ENCODE results near the gene GPR4.
"Not testable (repeated sequence)": the region's sequence is repeated elsewhere in the genome, so short reads cannot be mapped to it uniquely, and the experiment has no call there.

The GPR4 gene

GRCh38 chr19:45621976-45622503 is 20.0 kb upstream of the GPR4 start:
- no peak for FAIRE-seq

DNA sequence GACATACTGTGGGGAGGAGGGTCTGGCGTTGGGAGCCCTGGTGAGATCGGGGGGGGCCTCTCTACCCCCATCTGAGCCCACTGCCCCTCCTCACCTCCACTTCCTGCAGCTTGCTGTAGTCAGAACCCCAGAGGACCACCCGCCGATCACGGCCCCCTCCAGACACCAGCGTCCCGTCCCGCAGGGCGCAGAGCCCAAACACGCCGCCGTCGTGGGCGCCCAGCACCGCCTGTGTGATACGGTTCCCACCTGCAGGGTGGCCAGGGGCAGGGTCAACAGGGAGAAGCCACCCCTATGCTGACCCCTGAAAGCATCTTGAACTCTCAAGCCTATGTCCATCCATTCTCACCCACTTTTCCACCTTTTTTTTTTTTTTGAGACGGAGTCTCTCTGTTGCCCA is 19.4 kb upstream of the GPR4 start:
- no peak for FAIRE-seq

GRCh38 chr19:45616704-45617017 is 14.6 kb upstream of the GPR4 start:
- no peak for FAIRE-seq

- FAIRE-seq = no peak
These were observed 14.0 kb upstream of the GPR4 start for GRCh38 chr19:45615795-45616703.

DNA sequence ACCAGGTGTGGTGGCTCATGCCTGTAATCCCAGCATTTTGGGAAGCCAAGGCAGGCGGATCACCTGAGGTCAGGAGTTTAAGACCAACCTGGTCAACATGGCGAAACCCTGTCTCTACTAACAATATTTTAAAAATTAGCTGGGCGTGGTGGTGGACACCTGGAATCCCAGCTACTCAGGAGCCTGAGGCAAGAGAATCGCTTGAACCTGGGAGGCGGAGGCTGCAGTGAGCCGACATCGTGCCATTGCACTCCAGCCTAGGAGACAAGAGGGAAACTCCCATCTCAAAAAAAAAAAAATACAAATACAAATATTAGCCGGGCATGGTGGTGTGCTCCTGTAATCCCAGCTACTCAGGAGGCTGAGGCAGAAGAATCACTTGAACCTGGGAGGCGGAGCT is 13.0 kb upstream of the GPR4 start:
- not testable (repeated sequence) for FAIRE-seq

- FAIRE-seq = no peak
These were observed 12.1 kb upstream of the GPR4 start for GRCh38 chr19:45613926-45614725.

DNA sequence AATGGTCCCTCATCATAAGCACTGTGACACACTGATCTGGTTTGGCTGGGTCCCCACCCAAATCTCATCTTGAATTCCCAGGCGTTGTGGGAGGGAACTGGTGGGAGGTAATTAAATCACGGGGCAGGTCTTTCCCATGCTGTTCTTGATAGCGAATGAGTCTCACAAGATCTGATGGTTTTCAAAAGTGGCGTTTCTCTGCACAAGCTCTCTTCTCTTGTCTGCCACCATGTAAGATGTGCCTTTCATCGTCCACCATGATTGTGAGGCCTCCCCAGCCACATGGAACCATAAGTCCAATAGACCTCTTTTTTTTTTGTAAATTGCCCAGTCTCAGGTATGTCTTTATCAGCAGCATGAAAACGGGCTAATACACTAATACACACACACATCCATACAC is 6.9 kb upstream of the GPR4 start:
- FAIRE-seq = no peak

DNA sequence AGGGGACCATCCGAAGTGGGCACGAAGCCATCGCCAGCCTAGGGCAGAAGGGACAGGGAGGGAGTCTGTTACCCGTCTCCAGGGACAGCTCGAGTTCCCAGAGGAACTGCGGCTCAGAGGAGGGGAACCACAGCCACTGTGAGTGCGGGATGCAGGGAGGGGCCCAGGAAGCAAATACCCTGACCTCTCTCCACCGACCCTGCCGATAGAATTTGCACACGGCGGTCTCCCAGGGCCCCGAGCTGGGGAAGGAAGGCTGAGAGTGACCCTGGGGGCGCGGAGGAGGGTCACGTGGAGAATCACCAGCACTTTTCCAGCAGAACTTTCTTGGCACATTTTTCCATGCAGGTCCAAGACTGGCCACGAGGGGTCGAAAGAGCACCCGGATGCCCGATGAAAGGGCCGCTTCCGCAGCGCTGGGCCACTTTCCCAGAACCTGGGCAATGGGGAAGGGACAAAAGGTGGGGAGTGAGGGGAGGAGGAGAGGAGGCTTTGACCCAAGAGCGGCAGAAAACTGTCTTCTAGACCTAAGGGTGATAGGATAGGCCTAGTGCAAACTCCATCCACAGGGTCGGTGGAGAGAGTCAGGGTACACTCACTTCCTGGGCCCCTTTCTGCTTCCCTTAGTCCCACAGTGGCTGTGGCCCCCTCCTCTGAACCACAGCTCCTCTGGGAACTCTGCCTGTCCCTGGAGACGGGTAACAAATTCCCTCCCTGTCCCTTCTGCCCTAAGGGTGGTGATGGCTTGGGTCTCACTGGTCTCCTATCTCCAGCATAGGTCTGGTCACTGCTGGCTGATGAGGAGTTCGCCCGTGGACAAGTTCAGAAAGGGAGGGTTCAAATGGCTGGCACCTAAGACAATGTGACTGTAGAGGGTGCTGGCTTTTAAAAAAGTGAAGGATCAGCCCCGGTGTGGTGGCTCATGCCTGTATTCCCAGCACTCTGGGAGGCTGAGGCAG is 5.3 kb upstream of the GPR4 start:
- FAIRE-seq = no peak

DNA sequence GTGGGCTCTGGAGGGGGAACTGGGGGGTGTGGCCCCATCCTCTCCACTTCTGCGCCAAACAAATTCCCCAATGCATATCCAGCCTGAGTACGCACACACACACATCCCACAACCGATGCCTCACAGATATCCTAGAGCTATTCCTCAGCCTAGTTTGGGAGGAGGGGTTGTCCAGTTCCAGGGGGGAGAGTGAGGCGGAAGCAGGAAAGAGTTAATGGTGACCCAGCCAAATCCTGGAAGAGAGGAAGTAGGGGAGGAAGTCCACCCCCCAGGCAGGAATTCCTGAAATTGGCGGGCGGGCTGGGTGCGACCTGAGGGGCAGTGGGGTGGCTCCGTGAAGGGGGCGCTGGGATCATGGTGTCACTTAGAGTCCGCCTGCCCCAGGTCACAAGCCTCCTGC is 897 bp downstream of the GPR4 start:
- no peak for FAIRE-seq

DNA sequence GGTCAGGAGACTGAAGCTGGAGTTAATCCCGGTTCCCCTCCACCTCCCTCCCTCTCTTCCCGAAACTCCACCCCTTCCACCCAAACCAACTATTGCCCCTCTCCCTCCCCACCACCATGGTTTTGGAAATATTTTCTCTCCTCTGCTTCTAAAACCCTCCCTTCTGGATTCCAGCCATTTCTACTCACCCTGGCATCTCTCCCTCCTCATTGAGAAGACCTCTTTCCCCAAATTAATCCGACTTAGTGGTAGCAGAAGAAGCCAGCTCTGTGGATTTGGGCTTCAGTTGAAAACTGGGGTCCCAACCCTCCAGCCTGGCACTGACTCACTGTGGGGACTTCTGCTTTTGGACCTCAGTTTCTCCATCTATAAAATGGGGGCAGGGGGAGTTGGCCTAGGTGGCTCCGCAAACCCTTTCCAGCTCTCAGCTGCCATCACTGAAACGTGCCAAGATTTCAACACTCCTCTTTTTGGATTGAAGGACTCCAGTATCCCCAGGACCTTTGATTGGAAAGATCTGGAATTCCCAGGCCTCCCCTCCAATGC is 1.6 kb downstream of the GPR4 start:
- FAIRE-seq = no peak

DNA sequence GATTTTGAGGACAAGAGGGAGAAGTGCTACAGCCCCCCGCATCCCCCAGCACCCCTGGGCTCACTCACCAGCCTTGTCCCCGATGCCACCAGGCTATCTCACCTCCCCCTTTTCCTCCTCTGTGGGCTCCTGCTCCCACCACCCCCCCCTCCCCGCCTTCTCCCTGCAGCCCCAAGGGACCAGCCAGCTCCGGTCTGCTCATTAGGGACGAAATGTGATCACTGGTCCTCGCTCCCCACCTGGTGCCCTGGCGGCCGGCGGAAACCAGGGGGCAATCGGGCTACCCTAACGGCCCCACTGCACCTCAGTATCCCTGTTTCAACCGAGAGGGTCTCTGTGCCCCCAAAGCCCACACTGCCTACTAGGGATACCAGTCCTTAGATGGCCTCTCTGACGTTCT is 2.7 kb downstream of the GPR4 start:
- no peak for FAIRE-seq

DNA sequence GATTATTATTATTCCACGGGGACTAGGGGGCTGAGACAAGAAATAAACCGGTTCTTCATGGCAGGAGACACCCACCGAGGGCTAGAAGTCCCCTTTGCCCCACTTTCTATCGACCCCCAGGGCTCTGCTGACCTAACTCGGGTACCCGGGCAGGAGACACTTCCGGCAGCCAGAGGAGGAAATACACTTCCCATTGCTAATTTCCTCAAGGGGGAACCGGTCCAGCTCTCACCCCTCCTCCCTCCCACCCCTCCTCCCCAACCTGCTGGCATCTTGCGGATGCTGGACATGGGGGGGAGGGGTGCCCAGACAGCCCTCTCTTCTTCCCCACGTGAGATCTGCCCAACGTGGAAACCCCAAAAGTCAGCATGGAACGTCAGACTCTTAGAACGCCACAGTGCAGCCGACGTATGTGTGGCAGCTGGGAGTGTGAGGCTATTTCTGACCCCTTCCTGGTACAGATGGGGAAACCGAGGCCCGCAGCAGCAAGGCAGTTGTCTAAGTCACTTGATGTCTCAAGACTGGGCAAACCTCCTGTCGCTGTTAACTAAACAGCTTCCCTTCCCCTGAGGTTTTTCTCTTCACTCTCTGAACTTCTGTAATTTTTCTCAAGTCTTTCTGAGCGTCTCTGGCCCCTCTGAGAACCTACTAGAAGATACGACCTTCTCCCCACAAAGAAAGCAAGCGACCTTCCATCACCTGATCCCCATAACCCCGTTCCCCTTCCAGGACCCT is 3.6 kb downstream of the GPR4 start:
- no peak for FAIRE-seq

DNA sequence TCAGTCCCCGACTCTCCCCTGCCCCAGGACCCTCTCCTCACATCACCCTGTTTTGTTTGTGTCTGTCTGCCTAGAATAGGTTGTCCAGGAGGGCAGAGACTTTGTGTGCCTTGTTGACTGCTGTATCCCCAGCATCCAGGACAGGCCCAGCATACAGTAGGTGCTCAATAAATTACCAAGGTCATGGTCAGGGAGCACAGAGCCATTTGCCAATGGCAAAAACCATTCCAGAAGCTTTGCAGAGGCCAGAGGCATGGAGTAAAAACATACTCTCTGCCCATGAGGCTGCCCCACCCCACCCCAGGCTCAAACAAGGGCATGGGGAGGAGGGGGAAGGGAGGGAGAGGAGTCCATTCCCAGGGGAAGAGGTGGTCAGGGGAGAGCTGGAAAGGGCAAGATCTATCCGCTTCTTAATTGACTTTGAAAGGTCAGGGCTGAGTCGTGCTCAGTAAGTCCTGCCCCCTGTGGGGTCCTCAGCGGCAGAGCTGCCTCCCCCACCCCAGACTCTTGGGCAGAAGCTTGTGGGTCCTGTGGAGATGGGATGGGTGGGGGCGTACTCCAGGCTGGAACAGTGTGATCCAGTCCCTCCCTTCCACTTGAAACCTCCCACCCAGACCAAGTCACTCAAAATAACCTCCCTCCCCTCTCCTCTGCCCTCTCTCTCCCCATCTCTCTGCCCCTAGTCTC is 4.4 kb downstream of the GPR4 start:
- no peak for FAIRE-seq

DNA sequence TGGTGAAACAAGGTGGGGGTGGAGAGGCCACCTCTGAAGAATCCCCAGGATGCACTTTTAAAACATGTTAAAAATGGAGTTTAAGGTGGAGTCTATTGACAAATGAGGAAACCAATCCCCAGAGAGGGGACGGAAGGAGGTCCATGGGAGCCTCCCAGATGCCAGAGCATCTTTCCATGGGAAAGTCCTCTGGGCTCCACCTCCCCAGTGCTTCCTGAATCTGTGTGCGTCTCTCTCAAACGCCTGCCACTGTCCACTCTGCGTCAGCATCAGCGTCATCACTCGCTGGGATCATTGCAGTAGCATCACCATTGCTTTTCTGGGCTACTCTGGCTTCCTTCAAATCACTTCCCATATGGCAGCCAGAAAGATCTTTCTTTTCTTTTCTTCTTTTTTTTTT is 6.2 kb downstream of the GPR4 start:
- no peak for FAIRE-seq

- FAIRE-seq = no peak
These were observed 8.5 kb downstream of the GPR4 start for GRCh38 chr19:45593520-45593919.

DNA sequence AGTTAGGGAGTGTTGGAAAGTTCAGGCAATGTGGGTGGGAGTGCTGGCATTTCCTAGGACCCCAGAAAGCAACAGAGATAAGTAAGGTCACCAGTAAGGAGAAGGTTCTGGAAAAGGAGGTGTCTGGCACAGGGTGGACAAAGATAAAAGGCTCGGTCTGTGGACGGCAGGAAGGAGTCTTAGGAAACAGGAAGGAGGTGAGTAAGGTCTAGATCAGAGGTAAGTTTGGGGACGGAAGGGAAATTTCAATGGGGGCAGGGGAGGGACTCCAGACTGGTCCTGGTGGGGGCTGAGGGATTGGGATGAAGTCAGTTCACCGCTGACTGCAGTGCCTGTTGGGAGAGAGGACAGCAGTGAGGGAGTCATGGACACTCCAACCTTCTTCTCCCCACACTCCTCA is 9.6 kb downstream of the GPR4 start:
- FAIRE-seq = no peak

- FAIRE-seq = no peak
These were observed 10.4 kb downstream of the GPR4 start for GRCh38 chr19:45591638-45592005.

DNA sequence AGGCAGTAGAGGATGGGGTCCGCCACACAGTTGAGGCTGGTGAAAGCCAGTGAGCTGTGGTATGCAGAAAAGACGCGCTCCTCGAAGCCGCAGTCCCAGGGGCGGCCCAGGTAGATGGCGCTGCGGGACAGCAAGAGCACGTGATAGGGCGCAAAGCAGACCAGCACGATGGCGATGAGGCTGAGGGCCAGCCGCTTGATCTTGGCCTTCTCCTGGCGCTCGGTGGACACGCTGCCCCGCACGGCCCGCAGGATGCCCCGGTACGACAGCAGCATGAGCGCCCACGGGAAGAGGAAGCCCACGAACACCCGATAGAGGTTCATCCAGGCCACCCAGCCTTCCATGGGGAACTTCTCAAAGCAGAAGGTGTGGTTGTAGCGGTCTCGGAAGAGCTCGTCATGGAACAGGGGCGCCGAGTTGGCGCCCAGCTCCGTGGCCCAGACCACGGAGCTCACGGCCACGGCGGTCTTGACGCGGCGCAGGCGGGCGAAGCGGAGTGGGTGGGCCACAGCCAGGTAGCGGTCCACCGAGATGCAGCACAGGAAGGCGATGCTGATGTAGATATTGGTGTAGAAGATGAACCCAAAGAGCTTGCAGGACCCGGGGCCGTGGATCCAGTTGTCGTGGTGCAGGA is 10.9 kb downstream of the GPR4 start:
- no peak for FAIRE-seq

- FAIRE-seq = no peak
These were observed 11.6 kb downstream of the GPR4 start for GRCh38 chr19:45590300-45591003.

- FAIRE-seq = no peak
These were observed 12.2 kb downstream of the GPR4 start for GRCh38 chr19:45589768-45590167.
